Muscle layer of colon (tissue), 2 donors: ENCODE measurements around the gene MRPS5.
"Not testable (repeated sequence)": the region's sequence is repeated elsewhere in the genome, so short reads cannot be mapped to it uniquely, and the experiment has no call there.

Experiments
- H3K27ac ChIP-seq: one replicate; pipeline ENCODE4 v1.7.0; 2013; ENCODE audit warnings: low read depth, mild to moderate bottlenecking, low read length, moderate library complexity
- H3K27me3 ChIP-seq, 2 donors: one replicate each; pipeline ENCODE4 v1.7.0; 2013; ENCODE audit warnings: low read length in 2 of 2, mild to moderate bottlenecking in 2 of 2; ENCODE audit not compliant: insufficient read depth in 2 of 2, control insufficient read depth in 1 of 2
- H3K36me3 ChIP-seq: one replicate; pipeline ENCODE4 v1.7.0; 2013; ENCODE audit warnings: mild to moderate bottlenecking, low read length; ENCODE audit not compliant: insufficient read depth
- H3K4me1 ChIP-seq: one replicate; pipeline ENCODE4 v1.7.0; 2013; ENCODE audit warnings: mild to moderate bottlenecking, low read length; ENCODE audit not compliant: insufficient read depth
- H3K4me3 ChIP-seq, 2 donors: one replicate each; pipeline ENCODE4 v1.7.0; 2013; ENCODE audit warnings: low read length in 2 of 2, low read depth in 1 of 2, mild to moderate bottlenecking in 1 of 2, moderate library complexity in 1 of 2
- H3K9ac ChIP-seq: one replicate; pipeline ENCODE4 v1.7.0; 2013; ENCODE audit warnings: low read length
- H3K9me3 ChIP-seq: one replicate; pipeline ENCODE4 v1.7.0; 2013; ENCODE audit warnings: mild to moderate bottlenecking, low read length
- donor health status: abdominal sarcoma.
- donor health status: Adenocarcinoma of cecum.

Gene MRPS5

DNA sequence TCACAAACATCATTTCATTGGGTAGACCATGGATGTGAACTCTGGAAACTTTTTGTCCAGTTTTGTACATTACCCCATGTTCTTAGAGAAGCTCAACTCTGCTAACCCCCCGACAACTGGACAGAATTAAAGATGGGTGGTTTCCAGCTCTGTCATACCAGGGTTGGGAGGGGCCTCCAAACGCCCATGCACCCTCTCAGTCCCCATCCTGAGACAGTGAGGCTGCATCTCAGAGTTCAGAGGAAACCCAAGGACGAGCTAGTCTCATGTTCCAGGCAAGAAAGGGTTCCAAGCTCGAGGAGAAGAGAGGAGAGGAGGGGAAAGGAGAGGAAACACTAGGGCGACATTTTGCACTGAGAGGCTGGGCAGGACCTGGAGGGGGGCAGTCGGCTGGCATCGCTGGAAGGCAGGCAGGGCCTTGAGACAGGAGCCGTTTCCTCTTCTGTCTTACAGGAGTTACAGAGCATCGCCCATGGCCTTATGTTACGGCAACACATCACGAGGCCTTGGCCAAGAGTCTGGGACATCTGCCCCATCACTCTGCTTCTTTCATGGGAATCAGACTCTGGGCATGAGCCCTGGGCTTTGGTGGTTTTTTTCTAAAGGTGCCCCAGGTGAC is 79.7 kb downstream of the MRPS5 start:
- H3K4me1 ChIP-seq, result peaks cover 11% of the 10 kb centered on the region
- no peak overlapping the region for H3K9ac ChIP-seq
- no peaks in the 10 kb centered on the region for H3K27me3 ChIP-seq
- no peaks in the 10 kb centered on the region for H3K36me3 ChIP-seq
- no peak overlapping the region for H3K4me3 ChIP-seq
- H3K9me3 ChIP-seq, result no peaks in the 10 kb centered on the region
- no peak overlapping the region for H3K27ac ChIP-seq

DNA sequence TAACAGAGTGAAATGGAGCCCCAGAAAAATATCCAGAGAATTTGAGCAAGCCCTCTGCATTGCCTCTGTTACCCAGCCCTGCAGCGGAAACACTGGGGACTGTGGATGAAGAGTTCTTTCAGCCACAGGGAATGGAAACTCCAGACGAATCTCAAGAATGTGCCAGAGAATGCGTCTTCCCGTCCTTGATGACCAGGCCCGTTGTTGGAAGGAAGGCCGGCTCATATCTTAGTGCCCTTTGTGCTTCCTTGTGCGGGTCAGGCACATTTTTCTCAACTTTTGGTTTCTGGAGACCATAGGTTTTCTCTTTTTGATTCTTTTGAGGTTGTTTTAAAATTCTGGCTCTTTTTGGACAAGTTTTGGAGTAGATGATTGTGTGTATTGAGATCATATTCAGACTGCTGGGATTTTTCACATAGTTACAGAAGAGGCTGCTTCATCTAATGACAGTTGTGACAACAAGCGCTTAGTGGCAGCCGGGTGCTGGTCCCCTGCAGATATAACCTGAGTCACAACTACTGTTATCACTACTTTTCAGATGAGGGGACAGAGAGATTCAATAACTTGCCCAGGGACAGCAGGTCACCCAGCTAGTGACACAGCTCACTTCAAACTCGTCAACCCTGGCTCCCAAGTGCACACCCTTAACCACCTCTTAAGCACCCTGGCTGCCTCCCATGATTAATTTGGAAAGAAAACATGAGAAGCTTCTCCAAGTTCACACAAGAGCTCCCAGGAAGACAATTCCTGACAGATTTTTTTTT is 80.4 kb downstream of the MRPS5 start:
- Histone ChIP-seq H3K27me3 (no peaks in the 10 kb centered on the region), H3K36me3 (no peaks in the 10 kb centered on the region), H3K4me3 (no peak overlapping the region), H3K27ac (no peak overlapping the region), H3K9ac (no peak overlapping the region), H3K4me1 (peaks cover 11% of the 10 kb centered on the region), H3K9me3 (no peaks in the 10 kb centered on the region)

DNA sequence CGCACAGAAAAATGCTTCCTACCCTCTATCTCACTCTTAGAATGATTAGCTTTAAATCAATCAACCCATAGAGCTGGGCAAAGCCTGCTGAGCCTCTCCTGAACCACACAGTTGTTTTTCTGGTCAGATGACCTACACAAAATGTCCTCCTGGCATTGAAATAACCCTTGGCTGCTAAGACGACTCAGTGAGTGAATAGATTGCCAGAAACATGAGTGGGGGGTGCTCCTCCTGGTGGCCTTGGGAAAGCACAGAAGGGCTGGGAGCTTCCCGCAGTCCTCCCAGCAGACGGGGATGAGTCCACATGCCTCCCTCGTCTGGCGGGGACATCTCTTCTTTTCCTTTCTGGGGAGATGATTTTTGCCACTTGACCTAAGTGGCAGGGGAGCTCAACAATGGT is 81.2 kb downstream of the MRPS5 start:
- H3K9ac ChIP-seq, result no peak overlapping the region
- peaks cover 11% of the 10 kb centered on the region for H3K4me1 ChIP-seq
- no peak overlapping the region for H3K27ac ChIP-seq
- H3K9me3 ChIP-seq, result no peaks in the 10 kb centered on the region
- no peaks in the 10 kb centered on the region for H3K27me3 ChIP-seq
- no peaks in the 10 kb centered on the region for H3K36me3 ChIP-seq
- H3K4me3 ChIP-seq, result no peak overlapping the region

GRCh38 chr2:95039978-95040377 is 81.6 kb downstream of the MRPS5 start:
- no peak overlapping the region for H3K9ac ChIP-seq
- no peak overlapping the region for H3K4me3 ChIP-seq
- H3K27ac ChIP-seq, result no peak overlapping the region
- H3K4me1 ChIP-seq, result peaks cover 11% of the 10 kb centered on the region
- H3K36me3 ChIP-seq, result no peaks in the 10 kb centered on the region
- no peaks in the 10 kb centered on the region for H3K27me3 ChIP-seq
- no peaks in the 10 kb centered on the region for H3K9me3 ChIP-seq

DNA sequence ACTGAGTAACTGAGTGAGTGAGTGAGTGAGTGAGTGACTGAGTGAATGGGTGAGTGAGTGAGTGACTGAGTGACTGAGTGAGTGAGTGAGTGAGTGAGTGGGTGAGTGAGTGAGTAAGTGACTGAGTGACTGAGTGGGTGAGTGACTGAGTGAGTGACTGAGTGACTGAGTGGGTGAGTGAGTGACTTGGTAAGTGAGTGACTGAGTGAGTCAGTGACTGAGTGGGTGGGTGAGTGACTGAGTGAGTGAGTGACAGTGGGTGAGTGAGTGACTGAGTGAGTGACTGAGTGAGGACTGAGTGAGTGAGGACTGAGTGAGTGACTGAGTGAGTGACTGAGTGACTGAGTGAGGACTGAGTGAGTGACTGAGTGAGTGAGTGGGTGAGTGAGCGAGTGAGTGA is 82.2 kb downstream of the MRPS5 start:
- H3K9me3 ChIP-seq, result no peaks in the 10 kb centered on the region
- H3K9ac ChIP-seq, result no peak overlapping the region
- no peaks in the 10 kb centered on the region for H3K27me3 ChIP-seq
- peaks cover 11% of the 10 kb centered on the region for H3K4me1 ChIP-seq
- H3K27ac ChIP-seq, result no peak overlapping the region
- H3K36me3 ChIP-seq, result no peaks in the 10 kb centered on the region
- no peak overlapping the region for H3K4me3 ChIP-seq

GRCh38 chr2:95038635-95039298 is 82.8 kb downstream of the MRPS5 start:
- Histone ChIP-seq H3K36me3 (no peaks in the 10 kb centered on the region), H3K4me3 (no peak overlapping the region), H3K27ac (no peak overlapping the region), H3K4me1 (peaks cover 9% of the 10 kb centered on the region), H3K9ac (no peak overlapping the region), H3K27me3 (no peaks in the 10 kb centered on the region), H3K9me3 (no peaks in the 10 kb centered on the region)

GRCh38 chr2:95037841-95038585 is 83.6 kb downstream of the MRPS5 start:
- H3K27me3 ChIP-seq, H3K27ac ChIP-seq, H3K4me3 ChIP-seq, H3K4me1 ChIP-seq, H3K9ac ChIP-seq, H3K9me3 ChIP-seq, H3K36me3 ChIP-seq: not testable (repeated sequence)

- H3K4me1 ChIP-seq, result no peaks in the 10 kb centered on the region
- H3K9ac ChIP-seq, result no peak overlapping the region
- no peak overlapping the region for H3K27ac ChIP-seq
- H3K36me3 ChIP-seq, result no peaks in the 10 kb centered on the region
- H3K9me3 ChIP-seq, result no peaks in the 10 kb centered on the region
- H3K4me3 ChIP-seq, result no peak overlapping the region
- H3K27me3 ChIP-seq, result no peaks in the 10 kb centered on the region
Measured at GRCh38 chr2:95037384-95037839, 84.2 kb downstream of the MRPS5 start.

DNA sequence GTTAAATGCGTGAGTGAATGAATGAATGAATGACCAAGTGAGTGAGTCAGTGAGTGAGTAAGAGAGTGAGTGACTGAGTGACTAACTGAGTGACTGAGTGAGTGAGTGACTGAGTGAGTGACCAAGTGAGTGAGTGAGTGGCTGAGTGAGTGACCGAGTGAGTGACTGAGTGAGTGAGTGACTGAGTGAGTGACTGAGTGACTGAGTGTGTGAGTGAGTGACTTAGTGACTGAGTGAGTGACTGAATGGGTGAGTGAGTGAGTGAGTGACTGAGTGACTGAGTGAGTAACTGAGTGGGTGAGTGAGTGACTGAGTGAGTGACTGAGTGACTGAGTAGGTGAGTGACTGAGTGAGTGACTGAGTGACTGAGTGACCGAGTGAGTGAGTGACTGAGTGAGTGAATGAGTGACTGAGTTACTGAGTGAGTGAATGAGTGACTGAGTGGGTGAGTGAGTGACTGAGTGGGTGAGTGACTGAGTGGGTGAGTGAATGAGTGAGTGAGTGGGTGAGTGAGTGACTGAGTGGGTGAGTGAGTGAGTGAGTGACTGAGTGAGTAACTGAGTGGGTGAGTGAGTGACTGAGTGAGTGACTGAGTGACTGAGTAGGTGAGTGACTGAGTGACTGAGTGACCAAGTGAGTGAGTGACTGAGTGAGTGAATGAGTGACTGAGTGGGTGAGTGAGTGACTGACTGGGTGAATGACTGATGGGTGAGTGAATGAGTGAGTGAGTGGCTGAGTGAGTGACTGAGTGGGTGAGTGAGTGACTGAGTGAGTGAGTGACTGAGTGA is 84.8 kb downstream of the MRPS5 start:
- no peaks in the 10 kb centered on the region for H3K36me3 ChIP-seq
- no peaks in the 10 kb centered on the region for H3K9me3 ChIP-seq
- H3K4me3 ChIP-seq, result no peak overlapping the region
- no peak overlapping the region for H3K27ac ChIP-seq
- H3K4me1 ChIP-seq, result no peaks in the 10 kb centered on the region
- H3K27me3 ChIP-seq, result no peaks in the 10 kb centered on the region
- H3K9ac ChIP-seq, result no peak overlapping the region
